Activated B cell treated with CpG ODN at 0.5 μM for 24 hours (primary cell): ENCODE measurements around the gene MGAT5. TPM values are rescaled to one million over a fixed set of nuclear protein-coding genes. Genes with fewer than 3 reads are reported as not detected.

Source experiments
- ATAC-seq: fragments of 200-7000 bp; cut with Tn5 transposase; one replicate; pipeline ENCODE4 v1.10.0; 2021; ENCODE audit warnings: low read depth, mild to moderate bottlenecking, moderate library complexity
- CTCF ChIA-PET: fragments of 350-600 bp; sonication (Branson Sonifier 250); formaldehyde crosslinking; loops from one replicate; lab custom pipeline; 2021; ENCODE audit warnings: antibody characterized with exemption; lab: Charles Lee
- POLR2A ChIA-PET: fragments of 350-600 bp; sonication (Branson Sonifier 250); formaldehyde crosslinking; loops from one replicate; lab custom pipeline; 2021; ENCODE audit warnings: antibody characterized with exemption; lab: Charles Lee
- DNase-seq: peaks from one replicate; pipeline ENCODE4 v3.0.0; 2022
- H3K27ac Mint-ChIP-seq: one replicate; pipeline ENCODE4 v1.8.0; 2020; ENCODE audit warnings: mixed read lengths
- H3K27me3 Mint-ChIP-seq: one replicate; pipeline ENCODE4 v1.8.0; 2021; ENCODE audit warnings: mixed read lengths
- H3K36me3 Mint-ChIP-seq: one replicate; pipeline ENCODE4 v1.8.0; 2021; ENCODE audit warnings: low read depth, mixed read lengths
- H3K4me1 Mint-ChIP-seq: one replicate; pipeline ENCODE4 v1.8.0; 2021; ENCODE audit warnings: mixed read lengths
- H3K4me3 Mint-ChIP-seq: one replicate; pipeline ENCODE4 v1.8.0; 2020; ENCODE audit warnings: mild to moderate bottlenecking, mixed read lengths
- H3K9me3 Mint-ChIP-seq: one replicate; pipeline ENCODE4 v1.8.0; 2020; ENCODE audit warnings: mixed read lengths
- CTCF ChIP-seq: fragments of 200-600 bp; IDR thresholded peaks from one replicate; pipeline ENCODE4 v1.8.0; 2022; ENCODE audit warnings: antibody characterized with exemption, mild to moderate bottlenecking
- intact Hi-C: fragments of 100-400 bp; cut with micrococcal nuclease; formaldehyde crosslinking; loops from one replicate; pipeline ENCODE4 v1.15.1; 2024
- total RNA-seq: library from RNA; stranded (reverse); gene quantifications from 2 replicates; pipeline ENCODE4 v1.2.3, GENCODE V29; 2022

MGAT5 gene
- total RNA-seq, 1 donor from 2014 or later: 66.7 TPM

GRCh38 chr2:134490559-134490958 lies 236.7 kb downstream of the MGAT5 start:
- ChIA-PET POLR2A (interaction anchor here (1.1 kb wide), 1 partner anchor 9 kb away, joined by 3 read pairs; no protein-coding TSS in a partner anchor), CTCF (no interaction called here)
- no peak overlapping the region for H3K4me3 Mint-ChIP-seq
- no peaks in the 10 kb centered on the region for H3K27me3 Mint-ChIP-seq
- intact Hi-C loops: no loop called here
- no peak for ATAC-seq
- H3K27ac Mint-ChIP-seq: no peak overlapping the region
- no peak for DNase-seq
- H3K4me1 Mint-ChIP-seq: no peaks in the 10 kb centered on the region
- no peaks in the 10 kb centered on the region for H3K9me3 Mint-ChIP-seq
- H3K36me3 Mint-ChIP-seq: no peaks in the 10 kb centered on the region
- TF ChIP-seq CTCF: no peak

- no peak overlapping the region for H3K4me3 Mint-ChIP-seq
- H3K27ac Mint-ChIP-seq: no peak overlapping the region
- no peaks in the 10 kb centered on the region for H3K27me3 Mint-ChIP-seq
- CTCF ChIA-PET: no interaction called here
- no peak for DNase-seq
- no peak for ATAC-seq
- H3K36me3 Mint-ChIP-seq: no peaks in the 10 kb centered on the region
- POLR2A ChIA-PET: interaction anchor here (1.1 kb wide), 1 partner anchor 9 kb away, joined by 3 read pairs; no protein-coding TSS in a partner anchor
- H3K4me1 Mint-ChIP-seq: no peaks in the 10 kb centered on the region
- no peak for TF ChIP-seq CTCF
- intact Hi-C loops: no loop called here
- H3K9me3 Mint-ChIP-seq: no peaks in the 10 kb centered on the region
Measured at GRCh38 chr2:134491022-134491421, 237.2 kb downstream of the MGAT5 start.

- Mint-ChIP-seq H3K27ac (no peak overlapping the region), H3K36me3 (no peaks in the 10 kb centered on the region), H3K9me3 (no peaks in the 10 kb centered on the region), H3K27me3 (no peaks in the 10 kb centered on the region), H3K4me1 (no peaks in the 10 kb centered on the region), H3K4me3 (no peak overlapping the region)
- DNase-seq: no peak
- no peak for TF ChIP-seq CTCF
- intact Hi-C loops: no loop called here
- ChIA-PET POLR2A (no interaction called here), CTCF (no interaction called here)
- no peak for ATAC-seq
Measured at GRCh38 chr2:134491771-134492441, 238.0 kb downstream of the MGAT5 start.

GRCh38 chr2:134493797-134494196 lies 239.9 kb downstream of the MGAT5 start:
- H3K9me3 Mint-ChIP-seq: no peaks in the 10 kb centered on the region

GRCh38 chr2:134498654-134499053 lies 244.8 kb downstream of the MGAT5 start:
- POLR2A ChIA-PET: no interaction called here

More at GRCh38 chr2:134493797-134494196, 239.9 kb downstream of the MGAT5 start:
- ATAC-seq: no peak
- Mint-ChIP-seq H3K36me3 (no peaks in the 10 kb centered on the region), H3K27ac (no peak overlapping the region), H3K27me3 (no peaks in the 10 kb centered on the region), H3K4me3 (no peak overlapping the region), H3K4me1 (no peaks in the 10 kb centered on the region)
- intact Hi-C loops: no loop called here
- TF ChIP-seq CTCF: no peak
- DNase-seq: no peak
- POLR2A ChIA-PET: no interaction called here
- CTCF ChIA-PET: no interaction called here

More at GRCh38 chr2:134498654-134499053, 244.8 kb downstream of the MGAT5 start:
- CTCF ChIA-PET: no interaction called here
- H3K4me3 Mint-ChIP-seq: no peak overlapping the region
- H3K9me3 Mint-ChIP-seq: no peaks in the 10 kb centered on the region
- TF ChIP-seq CTCF: no peak
- intact Hi-C loops: no loop called here
- ATAC-seq (no peak), DNase-seq (no peak)
- no peaks in the 10 kb centered on the region for H3K27me3 Mint-ChIP-seq
- H3K36me3 Mint-ChIP-seq: peaks cover 2% of the 10 kb centered on the region
- no peak overlapping the region for H3K27ac Mint-ChIP-seq
- no peaks in the 10 kb centered on the region for H3K4me1 Mint-ChIP-seq
